K562 (cell line): ENCODE data around the gene RO60. TPM values are rescaled to one million over a fixed set of nuclear protein-coding genes. Genes with fewer than 3 reads are reported as not detected.

Source experiments
- ADNP ChIP-seq: fragments of 200-800 bp; sonication (Bioruptor generic); IDR thresholded peaks from 2 replicates; pipeline ENCODE4 v1.6.1; 2016; ENCODE audit warnings: missing genetic modification characterization, missing compliant biosample characterization
- ARID1B ChIP-seq: fragments of 450-650 bp; IDR thresholded peaks from 2 replicates; pipeline ENCODE4 v1.6.1; 2016; ENCODE audit warnings: antibody characterized with exemption, mild to moderate bottlenecking, inconsistent platforms
- BCOR ChIP-seq: fragments of 450-650 bp; IDR thresholded peaks from 2 replicates; pipeline ENCODE4 v1.6.1; 2016
- RBM25 ChIP-seq: fragments of 200-400 bp; formaldehyde crosslinking; IDR thresholded peaks from 2 replicates; pipeline ENCODE4 v1.6.1; 2018; ENCODE audit warnings: low read length, low read depth, moderate library complexity; ENCODE audit not compliant: severe bottlenecking
- SIRT6 ChIP-seq: IDR thresholded peaks from one replicate; pipeline ENCODE4 v1.6.1; 2012; ENCODE audit warnings: low read depth, mild to moderate bottlenecking, control low read depth, inconsistent platforms, low read length, moderate library complexity
- TAF7 ChIP-seq: fragments of 450-650 bp; IDR thresholded peaks from 2 replicates; pipeline ENCODE4 v1.6.1; 2016; ENCODE audit warnings: missing genetic modification characterization, missing compliant biosample characterization
- ZKSCAN8 ChIP-seq: fragments of 200-800 bp; sonication (Bioruptor generic); IDR thresholded peaks from 2 replicates; pipeline ENCODE4 v1.6.1; 2016; ENCODE audit warnings: missing genetic modification characterization, missing compliant biosample characterization
- polyA plus RNA-seq, 8 experiments: library from polyadenylated mRNA; depleted of rRNA in 4 of 8; stranded (reverse) in 5 of 8; unstranded in 3 of 8; fragments of >200 nt; fragmentation: Nextera tagmentation in 2 of 8; fragmentation: Illumina TruSeq in 1 of 8; extraction: Ambion mirVana in 2 of 8; extraction: Trizol in 1 of 8; gene quantifications; 2 replicates each; pipeline versions ENCODE4 v1.2.1 to v1.2.3, GENCODE V29; 2011 to 2014; ENCODE audit warnings: inconsistent platforms in 1 of 8, missing spikeins in 1 of 8
- total RNA-seq, 7 experiments: library from RNA; depleted of rRNA in 6 of 7; stranded (reverse); fragments of >200 nt in 6 of 7; fragmentation: Illumina TruSeq in 2 of 7; extraction: Trizol in 2 of 7; gene quantifications; 2 replicates each; pipeline versions ENCODE4 v1.2.1 to v1.2.3, GENCODE V29; 2011 to 2021; ENCODE audit warnings: low replicate concordance in 1 of 7
- TF ChIP-seq, protein P1 (sequence below): fragments of 450-650 bp; formaldehyde crosslinking; IDR thresholded peaks from 2 replicates; pipeline ENCODE4 v1.4.0; 2020; ENCODE audit warnings: mild to moderate bottlenecking, mixed read lengths
- TF ChIP-seq, protein P2 (sequence below): fragments of 450-650 bp; IDR thresholded peaks from 2 replicates; pipeline ENCODE4 v1.6.1; 2018; ENCODE audit warnings: mild to moderate bottlenecking, low read depth; ENCODE audit not compliant: partially characterized antibody
- TF ChIP-seq, protein P3 (sequence below), 2 experiments: fragments of 450-650 bp in 1 of 2; sonication (generic) in 1 of 2; formaldehyde crosslinking in 1 of 2; IDR thresholded peaks in 1 of 2; conservative IDR thresholded peaks in 1 of 2; 2 replicates each; pipeline versions ENCODE4 v1.6.1 to v1.8.1; 2016 to 2023; ENCODE audit warnings: mild to moderate bottlenecking in 2 of 2, moderate library complexity in 2 of 2, inconsistent platforms in 1 of 2, missing genetic modification reagents in 1 of 2
- TF ChIP-seq, protein P4 (sequence below): IDR thresholded peaks from 2 replicates; pipeline ENCODE4 v1.6.1; 2014; ENCODE audit warnings: antibody characterized with exemption
- TF ChIP-seq, protein P5 (sequence below): fragments of 450-650 bp; IDR thresholded peaks from 2 replicates; pipeline ENCODE4 v1.6.1; 2016; ENCODE audit warnings: mild to moderate bottlenecking
- TF ChIP-seq, protein P6 (sequence below): fragments of 450-650 bp; IDR thresholded peaks from 2 replicates; pipeline ENCODE4 v1.6.1; 2016

The RO60 gene
- total and polyA plus RNA-seq, 9 of the 15 experiments (the other 6 are each of a cell fraction or from before 2014, with no cell fraction given) = 24.9 to 187 (median 101) TPM

DNA sequence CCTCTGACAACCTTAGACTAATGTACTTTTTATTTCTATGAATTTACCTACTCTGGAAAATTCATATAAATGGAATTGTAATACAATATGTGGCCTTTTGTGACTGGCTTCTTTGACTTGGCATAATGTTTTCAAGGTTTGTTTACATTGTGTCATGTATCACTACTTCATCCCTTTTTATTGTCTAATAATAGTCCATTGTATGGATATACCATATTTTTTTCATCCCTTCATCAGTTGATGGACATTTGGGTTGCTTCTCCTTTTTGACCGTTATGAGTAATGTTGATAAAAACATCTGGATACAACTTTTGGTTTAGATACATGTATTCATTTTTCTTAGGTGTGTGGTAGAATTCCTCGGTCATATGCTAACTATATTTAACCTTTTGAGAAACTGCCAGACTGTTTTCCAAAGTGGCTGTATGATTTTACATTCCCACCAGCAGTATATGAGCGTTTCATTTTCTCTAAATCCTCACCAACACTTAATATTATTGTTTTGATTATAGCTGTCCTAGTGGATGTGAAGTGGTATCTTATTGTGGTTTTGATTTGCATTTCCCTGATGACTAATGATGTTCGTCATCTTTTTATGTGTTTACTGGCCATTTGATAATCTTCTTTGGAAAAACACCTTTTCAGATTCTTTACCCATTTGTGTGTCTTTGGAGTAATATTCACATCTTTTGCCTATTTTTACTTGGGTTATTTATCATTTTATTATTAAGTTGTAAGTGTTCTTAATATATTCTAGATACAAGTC is 3.5 kb downstream of the RO60 start (continued):
- TF ChIP-seq, protein P1, sequence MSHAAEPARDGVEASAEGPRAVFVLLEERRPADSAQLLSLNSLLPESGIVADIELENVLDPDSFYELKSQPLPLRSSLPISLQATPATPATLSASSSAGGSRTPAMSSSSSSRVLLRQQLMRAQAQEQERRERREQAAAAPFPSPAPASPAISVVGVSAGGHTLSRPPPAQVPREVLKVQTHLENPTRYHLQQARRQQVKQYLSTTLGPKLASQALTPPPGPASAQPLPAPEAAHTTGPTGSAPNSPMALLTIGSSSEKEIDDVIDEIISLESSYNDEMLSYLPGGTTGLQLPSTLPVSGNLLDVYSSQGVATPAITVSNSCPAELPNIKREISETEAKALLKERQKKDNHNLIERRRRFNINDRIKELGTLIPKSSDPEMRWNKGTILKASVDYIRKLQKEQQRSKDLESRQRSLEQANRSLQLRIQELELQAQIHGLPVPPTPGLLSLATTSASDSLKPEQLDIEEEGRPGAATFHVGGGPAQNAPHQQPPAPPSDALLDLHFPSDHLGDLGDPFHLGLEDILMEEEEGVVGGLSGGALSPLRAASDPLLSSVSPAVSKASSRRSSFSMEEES (CRISPR knock-in tag) = no peak
- TF ChIP-seq ARID1B = 0 out of 2 replicates have a peak, but pooled peaks have one; percentile 7
- 0 out of 2 replicates have a peak, but pooled peaks have one; percentile 38 for TF ChIP-seq BCOR
- TF ChIP-seq, protein P2, sequence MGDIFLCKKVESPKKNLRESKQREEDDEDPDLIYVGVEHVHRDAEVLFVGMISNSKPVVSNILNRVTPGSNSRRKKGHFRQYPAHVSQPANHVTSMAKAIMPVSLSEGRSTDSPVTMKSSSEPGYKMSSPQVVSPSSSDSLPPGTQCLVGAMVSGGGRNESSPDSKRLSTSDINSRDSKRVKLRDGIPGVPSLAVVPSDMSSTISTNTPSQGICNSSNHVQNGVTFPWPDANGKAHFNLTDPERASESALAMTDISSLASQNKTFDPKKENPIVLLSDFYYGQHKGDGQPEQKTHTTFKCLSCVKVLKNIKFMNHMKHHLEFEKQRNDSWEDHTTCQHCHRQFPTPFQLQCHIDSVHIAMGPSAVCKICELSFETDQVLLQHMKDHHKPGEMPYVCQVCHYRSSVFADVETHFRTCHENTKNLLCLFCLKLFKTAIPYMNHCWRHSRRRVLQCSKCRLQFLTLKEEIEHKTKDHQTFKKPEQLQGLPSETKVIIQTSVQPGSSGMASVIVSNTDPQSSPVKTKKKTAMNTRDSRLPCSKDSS = no peak
- no peak for TF ChIP-seq SIRT6
- TF ChIP-seq, protein P3, sequence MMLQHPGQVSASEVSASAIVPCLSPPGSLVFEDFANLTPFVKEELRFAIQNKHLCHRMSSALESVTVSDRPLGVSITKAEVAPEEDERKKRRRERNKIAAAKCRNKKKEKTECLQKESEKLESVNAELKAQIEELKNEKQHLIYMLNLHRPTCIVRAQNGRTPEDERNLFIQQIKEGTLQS (IDR thresholded peaks at IDR 0.05) = peak; percentile 70
- TF ChIP-seq, protein P3 (CRISPR knock-in tag; conservative IDR thresholded peaks at IDR 0.05) = no peak
- TF ChIP-seq, protein P4, sequence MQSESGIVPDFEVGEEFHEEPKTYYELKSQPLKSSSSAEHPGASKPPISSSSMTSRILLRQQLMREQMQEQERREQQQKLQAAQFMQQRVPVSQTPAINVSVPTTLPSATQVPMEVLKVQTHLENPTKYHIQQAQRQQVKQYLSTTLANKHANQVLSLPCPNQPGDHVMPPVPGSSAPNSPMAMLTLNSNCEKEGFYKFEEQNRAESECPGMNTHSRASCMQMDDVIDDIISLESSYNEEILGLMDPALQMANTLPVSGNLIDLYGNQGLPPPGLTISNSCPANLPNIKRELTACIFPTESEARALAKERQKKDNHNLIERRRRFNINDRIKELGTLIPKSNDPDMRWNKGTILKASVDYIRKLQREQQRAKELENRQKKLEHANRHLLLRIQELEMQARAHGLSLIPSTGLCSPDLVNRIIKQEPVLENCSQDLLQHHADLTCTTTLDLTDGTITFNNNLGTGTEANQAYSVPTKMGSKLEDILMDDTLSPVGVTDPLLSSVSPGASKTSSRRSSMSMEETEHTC = no peak
- TF ChIP-seq TAF7 = no peak
- TF ChIP-seq RBM25 = peak; percentile 29
- TF ChIP-seq, protein P5, sequence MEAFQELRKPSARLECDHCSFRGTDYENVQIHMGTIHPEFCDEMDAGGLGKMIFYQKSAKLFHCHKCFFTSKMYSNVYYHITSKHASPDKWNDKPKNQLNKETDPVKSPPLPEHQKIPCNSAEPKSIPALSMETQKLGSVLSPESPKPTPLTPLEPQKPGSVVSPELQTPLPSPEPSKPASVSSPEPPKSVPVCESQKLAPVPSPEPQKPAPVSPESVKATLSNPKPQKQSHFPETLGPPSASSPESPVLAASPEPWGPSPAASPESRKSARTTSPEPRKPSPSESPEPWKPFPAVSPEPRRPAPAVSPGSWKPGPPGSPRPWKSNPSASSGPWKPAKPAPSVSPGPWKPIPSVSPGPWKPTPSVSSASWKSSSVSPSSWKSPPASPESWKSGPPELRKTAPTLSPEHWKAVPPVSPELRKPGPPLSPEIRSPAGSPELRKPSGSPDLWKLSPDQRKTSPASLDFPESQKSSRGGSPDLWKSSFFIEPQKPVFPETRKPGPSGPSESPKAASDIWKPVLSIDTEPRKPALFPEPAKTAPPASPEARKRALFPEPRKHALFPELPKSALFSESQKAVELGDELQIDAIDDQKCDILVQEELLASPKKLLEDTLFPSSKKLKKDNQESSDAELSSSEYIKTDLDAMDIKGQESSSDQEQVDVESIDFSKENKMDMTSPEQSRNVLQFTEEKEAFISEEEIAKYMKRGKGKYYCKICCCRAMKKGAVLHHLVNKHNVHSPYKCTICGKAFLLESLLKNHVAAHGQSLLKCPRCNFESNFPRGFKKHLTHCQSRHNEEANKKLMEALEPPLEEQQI = 0 out of 2 replicates have a peak, but pooled peaks have one; percentile 15
- TF ChIP-seq, protein P6, sequence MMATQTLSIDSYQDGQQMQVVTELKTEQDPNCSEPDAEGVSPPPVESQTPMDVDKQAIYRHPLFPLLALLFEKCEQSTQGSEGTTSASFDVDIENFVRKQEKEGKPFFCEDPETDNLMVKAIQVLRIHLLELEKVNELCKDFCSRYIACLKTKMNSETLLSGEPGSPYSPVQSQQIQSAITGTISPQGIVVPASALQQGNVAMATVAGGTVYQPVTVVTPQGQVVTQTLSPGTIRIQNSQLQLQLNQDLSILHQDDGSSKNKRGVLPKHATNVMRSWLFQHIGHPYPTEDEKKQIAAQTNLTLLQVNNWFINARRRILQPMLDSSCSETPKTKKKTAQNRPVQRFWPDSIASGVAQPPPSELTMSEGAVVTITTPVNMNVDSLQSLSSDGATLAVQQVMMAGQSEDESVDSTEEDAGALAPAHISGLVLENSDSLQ = peak; percentile 38; the same call in 1 of the 2 replicates
- TF ChIP-seq ZKSCAN8 (CRISPR knock-in tag) = no peak
- TF ChIP-seq ADNP = peak; percentile 44; the same call in 1 of the 2 replicates
